Fibroblast of mammary gland (primary cell): ENCODE data around the gene NFATC1.

Experiments
- DNase-seq: peaks from one replicate; pipeline ENCODE4 v3.0.0-alpha.2; 2010; ENCODE audit warnings: low read depth
- H3K4me3 ChIP-seq: 2 replicates; pipeline ENCODE4 v1.5.1; 2011; ENCODE audit warnings: low read depth, mild to moderate bottlenecking, low read length, moderate library complexity; ENCODE audit not compliant: control insufficient read depth
- TF ChIP-seq, protein P1 (sequence below): conservative IDR thresholded peaks from 2 replicates; pipeline ENCODE4 v1.5.1; 2011; ENCODE audit warnings: low read depth, low read length, inconsistent platforms; ENCODE audit not compliant: control insufficient read depth, insufficient read depth

The NFATC1 gene

DNA sequence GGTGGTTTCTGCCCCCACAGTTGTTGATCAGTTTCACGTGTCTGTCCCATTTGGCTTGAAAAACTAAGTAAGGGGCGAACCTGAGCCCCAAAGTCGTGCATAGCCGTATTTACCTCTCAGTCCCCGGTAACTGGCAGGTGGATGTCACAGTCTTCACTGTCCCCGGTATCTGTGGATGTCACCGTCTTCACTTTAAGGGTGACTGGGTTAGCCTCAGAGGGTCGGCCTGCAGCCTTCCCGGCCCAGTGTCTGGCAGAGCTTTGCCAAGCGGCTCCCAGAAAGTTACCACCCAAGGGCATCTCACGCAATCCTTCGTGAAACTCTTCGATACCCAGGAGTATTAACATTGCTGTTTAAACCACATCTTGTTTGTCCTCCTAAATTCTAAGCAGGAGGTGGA lies 158.6 kb downstream of the NFATC1 start:
- TF ChIP-seq, protein P1, sequence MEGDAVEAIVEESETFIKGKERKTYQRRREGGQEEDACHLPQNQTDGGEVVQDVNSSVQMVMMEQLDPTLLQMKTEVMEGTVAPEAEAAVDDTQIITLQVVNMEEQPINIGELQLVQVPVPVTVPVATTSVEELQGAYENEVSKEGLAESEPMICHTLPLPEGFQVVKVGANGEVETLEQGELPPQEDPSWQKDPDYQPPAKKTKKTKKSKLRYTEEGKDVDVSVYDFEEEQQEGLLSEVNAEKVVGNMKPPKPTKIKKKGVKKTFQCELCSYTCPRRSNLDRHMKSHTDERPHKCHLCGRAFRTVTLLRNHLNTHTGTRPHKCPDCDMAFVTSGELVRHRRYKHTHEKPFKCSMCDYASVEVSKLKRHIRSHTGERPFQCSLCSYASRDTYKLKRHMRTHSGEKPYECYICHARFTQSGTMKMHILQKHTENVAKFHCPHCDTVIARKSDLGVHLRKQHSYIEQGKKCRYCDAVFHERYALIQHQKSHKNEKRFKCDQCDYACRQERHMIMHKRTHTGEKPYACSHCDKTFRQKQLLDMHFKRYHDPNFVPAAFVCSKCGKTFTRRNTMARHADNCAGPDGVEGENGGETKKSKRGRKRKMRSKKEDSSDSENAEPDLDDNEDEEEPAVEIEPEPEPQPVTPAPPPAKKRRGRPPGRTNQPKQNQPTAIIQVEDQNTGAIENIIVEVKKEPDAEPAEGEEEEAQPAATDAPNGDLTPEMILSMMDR: no peak
- no peak for DNase-seq

DNA sequence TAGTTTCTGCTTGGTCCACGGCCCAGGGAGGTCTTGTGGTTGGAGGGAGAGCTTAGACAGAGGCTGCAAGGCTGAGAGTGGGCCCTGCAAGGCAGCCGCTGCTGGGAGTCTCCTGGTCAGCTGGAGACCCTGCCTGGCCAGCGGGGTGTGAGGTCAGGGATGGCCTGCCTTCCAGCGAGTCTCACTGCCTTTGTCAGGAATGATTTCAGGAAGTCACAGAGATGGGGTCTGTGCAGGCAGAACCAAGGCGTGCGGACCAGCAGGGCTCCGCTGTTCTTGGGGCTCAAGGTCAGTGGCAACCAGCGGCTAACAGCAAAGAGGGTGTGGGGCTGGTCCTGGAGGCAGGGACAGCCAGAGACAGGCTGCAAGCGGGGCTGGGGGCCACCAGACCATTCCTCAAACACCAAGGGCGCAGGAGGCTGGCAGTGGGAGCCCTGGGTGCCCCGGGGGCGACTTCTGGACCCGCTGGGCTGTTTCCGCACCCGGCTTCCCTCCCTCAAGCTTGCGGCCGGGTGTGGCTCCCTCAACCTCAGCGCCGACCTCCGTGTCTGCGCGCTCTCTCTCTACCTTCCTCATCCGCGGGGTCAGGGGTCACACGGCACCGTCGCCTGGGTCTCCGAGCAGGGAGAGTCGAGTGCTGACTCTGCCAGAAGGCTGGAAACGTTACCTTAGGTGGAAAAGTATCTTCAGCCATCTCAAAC lies 159.4 kb downstream of the NFATC1 start:
- DNase-seq: no peak
- TF ChIP-seq, protein P1: no peak
- no peak overlapping the region for H3K4me3 ChIP-seq

More for the DNA sequence above, 158.6 kb downstream of the NFATC1 start:
- H3K4me3 ChIP-seq: no peak overlapping the region

DNA sequence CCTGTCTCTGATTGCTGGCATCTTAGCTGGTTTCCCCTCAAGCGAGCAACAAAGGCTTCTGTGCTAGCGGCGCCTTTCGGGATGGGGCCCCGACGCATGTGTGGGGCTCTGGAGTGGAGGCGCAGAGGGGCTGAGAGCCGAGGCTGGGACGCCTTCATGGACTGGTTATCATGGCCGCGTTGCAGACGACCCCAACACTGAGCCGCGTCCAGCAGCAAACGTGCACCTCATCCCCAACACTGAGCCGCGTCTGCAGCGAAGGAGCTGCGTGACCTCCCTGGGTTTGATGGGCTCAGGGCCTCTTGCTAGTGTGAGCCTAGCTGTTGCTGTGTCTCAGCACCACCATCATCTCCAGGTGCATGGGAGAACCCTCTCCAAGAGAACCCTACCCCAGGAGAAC lies 160.2 kb downstream of the NFATC1 start:
- TF ChIP-seq, protein P1: no peak
- no peak overlapping the region for H3K4me3 ChIP-seq
- DNase-seq: no peak

DNA sequence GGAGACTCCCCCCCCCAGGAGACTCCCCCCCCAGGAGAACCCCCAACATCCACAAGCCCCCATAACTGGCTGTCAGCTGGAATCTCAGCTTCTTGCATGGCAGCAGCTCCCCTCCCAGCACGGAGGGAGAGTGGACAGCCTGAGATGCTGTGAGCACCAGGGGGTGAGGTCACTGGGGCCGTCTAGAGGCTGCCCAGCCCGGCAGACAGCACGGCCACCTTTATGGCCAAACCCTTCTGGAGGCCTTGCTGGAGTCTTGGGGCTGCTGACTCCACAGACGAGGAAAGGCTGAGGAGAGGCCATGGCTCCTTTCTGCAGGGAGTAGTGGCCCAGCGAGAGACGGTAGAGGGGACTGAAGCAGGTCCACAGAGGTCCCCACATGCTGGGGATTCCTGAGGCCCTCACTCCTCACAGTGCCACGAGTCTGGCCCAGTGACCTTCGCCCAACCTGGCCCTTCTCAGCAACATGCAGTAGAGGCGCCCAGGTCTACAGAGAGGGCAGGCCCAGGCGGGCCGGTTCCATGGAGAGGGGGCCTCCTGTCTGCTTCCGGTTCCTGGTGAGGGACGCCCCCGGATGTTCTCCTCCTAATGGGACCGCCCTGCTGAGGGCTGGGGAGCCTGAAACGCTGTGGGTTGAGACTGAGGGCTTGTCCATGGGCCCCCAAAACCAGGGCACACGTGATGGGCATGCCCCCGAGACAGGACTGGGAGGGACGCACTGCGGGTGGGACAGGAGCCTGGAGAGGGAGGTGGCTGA lies 161.3 kb downstream of the NFATC1 start:
- no peak overlapping the region for H3K4me3 ChIP-seq
- TF ChIP-seq, protein P1: no peak
- DNase-seq: no peak

DNA sequence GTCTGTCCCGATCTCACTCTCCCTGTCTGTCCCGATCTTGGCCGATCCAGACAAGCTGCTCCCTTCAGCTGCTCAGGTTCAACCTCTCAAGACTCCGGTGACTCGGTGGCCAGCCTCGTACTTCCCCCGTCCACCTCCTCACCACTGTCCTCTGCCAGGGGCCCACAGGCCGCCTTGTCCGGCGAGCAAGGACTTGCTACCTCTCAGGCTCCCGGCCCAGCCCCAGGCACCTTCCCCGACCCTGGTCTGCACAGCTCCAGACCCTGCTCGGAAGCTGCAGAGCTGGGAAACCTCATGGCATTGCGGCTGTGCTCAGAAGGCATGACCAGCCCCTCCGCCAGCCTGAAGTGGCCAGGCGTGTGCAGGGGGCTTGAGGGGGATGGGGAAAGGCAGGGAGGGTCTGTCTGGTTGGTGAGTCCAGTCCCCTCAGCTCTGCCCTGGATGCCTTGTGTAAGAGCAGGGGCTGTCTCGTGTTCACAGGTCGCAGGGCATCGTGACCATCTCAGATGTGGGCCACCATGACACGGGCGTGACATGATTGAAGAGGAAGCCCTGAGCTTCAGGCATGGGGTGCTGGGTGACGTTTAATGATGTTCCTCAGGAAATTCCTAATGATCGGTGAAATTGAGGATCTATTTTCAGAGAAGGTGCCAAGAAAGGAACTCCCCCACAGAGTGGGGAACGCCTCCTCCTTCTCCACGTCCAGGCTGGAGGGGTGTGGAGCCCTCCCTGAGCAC lies 162.6 kb downstream of the NFATC1 start:
- TF ChIP-seq, protein P1: no peak
- no peak for DNase-seq
- H3K4me3 ChIP-seq: no peak overlapping the region

DNA sequence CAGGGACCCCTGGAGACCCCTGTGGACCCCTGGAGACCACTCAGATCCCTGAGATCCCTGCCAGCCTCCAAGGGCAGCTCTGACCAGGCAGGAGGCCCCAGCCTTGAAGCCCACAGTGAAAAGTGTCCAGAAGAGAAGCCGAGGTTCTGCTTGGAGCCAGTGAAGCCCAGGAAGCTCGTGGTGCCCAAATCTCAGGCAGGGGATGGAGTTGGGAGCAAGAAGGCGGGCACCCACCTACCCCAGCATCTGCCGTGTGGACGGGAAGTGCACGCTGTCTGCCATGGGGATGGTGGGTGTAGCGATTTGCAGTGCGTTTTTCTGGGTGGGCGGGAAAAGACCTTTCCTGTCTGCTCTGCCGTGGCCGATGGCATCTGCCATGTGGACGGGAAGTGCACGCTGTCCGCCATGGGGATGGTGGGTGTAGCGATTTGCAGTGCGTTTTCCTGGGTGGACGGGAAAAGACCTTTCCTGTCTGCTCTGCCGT lies 163.2 kb downstream of the NFATC1 start:
- no peak for DNase-seq
- TF ChIP-seq, protein P1: no peak
- H3K4me3 ChIP-seq: no peak overlapping the region
